Muscle layer of duodenum (tissue), 2 donors: Measurements from ENCODE around the gene ZNF441.

Experiments
- H3K27ac ChIP-seq: one replicate; pipeline ENCODE4 v1.7.0; 2013; ENCODE audit warnings: mild to moderate bottlenecking, low read length
- H3K27me3 ChIP-seq: one replicate; pipeline ENCODE4 v1.7.0; 2013; ENCODE audit warnings: low read depth, mild to moderate bottlenecking, control low read depth, low read length
- H3K36me3 ChIP-seq, 2 donors: one replicate each; pipeline ENCODE4 v1.7.0; 2013; ENCODE audit warnings: low read length in 2 of 2, control low read depth in 1 of 2, mild to moderate bottlenecking in 1 of 2; ENCODE audit not compliant: insufficient read depth in 2 of 2, control insufficient read depth in 1 of 2
- H3K4me1 ChIP-seq, 2 donors: one replicate each; pipeline ENCODE4 v1.7.0; 2013; ENCODE audit warnings: low read length in 2 of 2, mild to moderate bottlenecking in 2 of 2, control low read depth in 1 of 2, moderate library complexity in 1 of 2; ENCODE audit not compliant: insufficient read depth in 2 of 2, control insufficient read depth in 1 of 2
- H3K4me3 ChIP-seq, 2 donors: one replicate each; pipeline ENCODE4 v1.7.0; 2013; ENCODE audit warnings: low read length in 2 of 2, low read depth in 1 of 2, mild to moderate bottlenecking in 1 of 2
- H3K9me3 ChIP-seq, 2 donors: one replicate each; pipeline ENCODE4 v1.7.0; 2013; ENCODE audit warnings: low read length in 2 of 2, control low read depth in 1 of 2, mild to moderate bottlenecking in 1 of 2; ENCODE audit not compliant: control insufficient read depth in 1 of 2
- donor health status: healthy.

ZNF441 gene

DNA sequence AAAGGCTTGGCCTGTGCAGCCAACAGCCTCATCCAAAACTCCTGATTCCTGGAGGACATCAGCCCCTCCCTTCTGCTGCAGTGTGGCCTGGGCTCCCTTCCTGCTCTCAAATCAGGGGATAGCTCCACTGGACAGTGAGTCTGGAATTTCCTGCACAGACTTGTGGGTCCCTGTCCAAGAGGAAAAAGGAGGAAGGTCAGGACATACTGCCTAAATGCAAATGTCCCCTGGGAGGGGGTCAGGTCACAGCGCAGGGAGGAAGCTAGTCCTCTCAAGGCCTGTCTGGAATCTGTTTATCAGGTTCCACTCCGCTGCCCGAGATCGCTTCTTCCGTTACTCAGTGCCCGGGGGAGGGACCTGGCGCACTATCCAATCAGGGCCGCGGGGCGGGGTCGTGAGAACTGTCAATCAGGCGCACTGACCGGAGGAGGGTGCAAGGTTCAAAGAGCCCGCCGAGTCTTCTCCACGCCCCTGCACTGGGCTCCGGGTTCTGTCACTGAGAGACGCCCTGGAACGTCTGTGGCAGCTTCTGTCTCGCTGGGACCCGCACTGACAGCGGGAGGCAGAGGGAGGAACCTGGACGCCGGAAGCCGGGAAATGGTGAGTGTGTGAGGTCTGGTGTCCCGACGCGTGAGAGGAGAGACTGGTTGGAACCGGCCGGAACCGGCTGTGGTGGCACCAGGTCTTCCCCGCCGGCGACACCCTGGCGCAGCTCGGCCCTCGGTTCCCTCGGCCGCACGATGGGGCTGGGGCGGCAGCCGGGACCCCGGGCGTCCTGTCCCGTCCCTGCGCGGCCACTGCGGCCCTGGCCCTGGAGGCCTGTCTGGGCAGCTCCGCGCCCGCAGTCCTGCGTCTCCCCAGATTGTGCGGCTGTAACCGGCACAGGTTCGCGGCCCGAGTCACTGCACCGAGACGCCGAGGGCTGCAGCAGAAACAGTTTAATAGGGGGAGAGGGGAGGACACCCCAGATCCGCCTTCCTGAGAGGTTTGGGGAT, at the start of gene ZNF441:
ZNF441 (plus strand) TSS at position 404 of the 995 bp plus-strand sequence; CDS start at position 598, 194 bp downstream.
- Histone ChIP-seq H3K36me3 (peaks cover 0 to 4% of the 10 kb centered on the region in 2 donors), H3K9me3 (no peaks in the 10 kb centered on the region), H3K4me3 (peak within 1 kb of the TSS; percentile 70 to 90), H3K4me1 (peaks cover 5 to 13% of the 10 kb centered on the region in 2 donors), H3K27ac (peak within 1 kb of the TSS; percentile 86), H3K27me3 (no peaks in the 10 kb centered on the region)

DNA sequence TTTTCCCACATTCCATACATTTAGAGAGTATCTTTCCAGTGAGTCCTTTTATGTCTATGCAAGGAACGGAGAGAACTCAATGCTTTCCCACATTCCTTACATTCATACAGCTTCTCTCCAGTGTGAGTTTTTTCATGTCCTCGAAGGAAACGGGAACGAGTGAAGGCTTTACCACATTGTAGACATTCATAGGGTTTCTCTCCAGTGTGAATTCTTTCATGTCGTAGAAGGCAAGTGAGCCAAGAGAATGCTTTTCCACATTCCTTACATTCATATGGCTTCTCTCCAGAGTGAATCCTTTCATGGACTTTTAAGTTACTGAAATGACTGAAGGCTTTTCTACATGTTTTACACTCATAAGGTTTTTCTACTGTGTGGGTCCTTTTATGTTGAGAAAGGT, 45.1 kb upstream of the ZNF441 start:
- H3K27ac ChIP-seq: no peak overlapping the region
- H3K27me3 ChIP-seq: no peaks in the 10 kb centered on the region
- peaks cover 10 to 16% of the 10 kb centered on the region in 2 donors for H3K9me3 ChIP-seq
- H3K4me1 ChIP-seq: no peaks in the 10 kb centered on the region
- H3K36me3 ChIP-seq: peaks cover 23 to 41% of the 10 kb centered on the region in 2 donors
- no peak overlapping the region for H3K4me3 ChIP-seq

DNA sequence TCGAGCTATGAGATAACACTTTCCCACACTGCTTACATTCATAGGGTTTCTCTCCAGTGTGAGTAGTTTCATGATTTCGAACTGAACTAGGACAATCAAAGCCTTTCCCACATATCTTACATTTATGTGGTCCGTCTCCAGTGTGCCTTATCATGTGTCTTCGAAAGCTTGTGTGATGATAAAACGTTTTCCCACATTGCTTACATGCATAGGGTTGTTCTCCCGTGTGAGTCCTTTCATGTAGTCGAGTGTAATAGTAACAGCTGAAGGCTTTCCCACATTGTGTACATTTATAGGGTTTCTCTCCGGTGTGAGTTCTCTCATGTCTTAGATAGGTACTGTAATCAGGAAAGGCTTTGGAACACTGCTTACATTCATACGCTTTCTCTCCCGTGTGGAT, 44.4 kb upstream of the ZNF441 start:
- Histone ChIP-seq H3K9me3 (peaks cover 10 to 16% of the 10 kb centered on the region in 2 donors), H3K36me3 (peaks cover 23 to 41% of the 10 kb centered on the region in 2 donors), H3K27ac (no peak overlapping the region)

DNA sequence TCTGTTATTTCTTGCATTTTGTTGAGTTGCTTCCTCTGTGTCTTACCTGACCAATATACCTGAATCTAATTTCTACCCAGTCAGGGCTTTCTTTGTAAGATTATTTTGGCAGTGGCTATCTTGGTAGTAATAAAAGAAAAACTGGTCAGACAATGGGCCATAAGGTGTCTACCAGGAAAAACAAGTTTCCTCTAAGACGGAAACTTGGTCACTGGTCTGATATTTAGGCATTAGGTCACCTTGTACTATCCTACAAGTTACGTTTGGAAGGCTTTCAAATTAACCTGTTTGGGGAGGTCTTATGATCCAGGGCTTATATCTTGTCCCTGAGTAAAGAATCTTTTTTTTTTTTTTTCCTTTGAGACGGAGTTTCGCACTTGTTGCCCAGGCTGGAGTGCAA, 37.2 kb upstream of the ZNF441 start:
- no peak overlapping the region for H3K27ac ChIP-seq
- H3K36me3 ChIP-seq: peaks cover 0 to 20% of the 10 kb centered on the region in 2 donors

More for the DNA sequence above, 44.4 kb upstream of the ZNF441 start:
- Histone ChIP-seq H3K4me3 (no peak overlapping the region), H3K4me1 (no peaks in the 10 kb centered on the region), H3K27me3 (no peaks in the 10 kb centered on the region)

DNA sequence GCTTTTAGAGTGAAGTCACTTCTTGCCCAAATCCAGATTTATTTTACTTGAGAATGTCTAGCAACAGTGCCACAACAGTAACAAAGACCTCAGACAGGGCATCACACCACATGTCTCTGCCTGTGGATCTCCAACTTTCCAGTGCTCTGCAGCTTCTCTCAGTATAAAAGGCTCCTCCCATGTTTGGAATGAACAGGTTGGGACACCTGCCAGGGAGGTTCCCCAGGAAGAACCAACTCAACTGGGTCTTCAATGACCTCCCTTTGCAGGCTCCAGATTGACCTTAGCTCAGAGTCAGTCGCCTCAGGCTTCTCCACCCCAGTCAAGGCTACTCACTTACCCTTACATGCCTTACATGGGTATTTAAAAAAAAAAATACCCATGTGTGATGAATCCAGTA, 31.4 kb upstream of the ZNF441 start:
- H3K36me3 ChIP-seq: peaks cover 0 to 9% of the 10 kb centered on the region in 2 donors
- H3K9me3 ChIP-seq: no peaks in the 10 kb centered on the region
- H3K27ac ChIP-seq: no peak overlapping the region
- H3K27me3 ChIP-seq: no peaks in the 10 kb centered on the region
- no peak overlapping the region for H3K4me3 ChIP-seq
- H3K4me1 ChIP-seq: peaks cover 4 to 5% of the 10 kb centered on the region in 2 donors

More for the DNA sequence above, 37.2 kb upstream of the ZNF441 start:
- Histone ChIP-seq H3K4me3 (no peak overlapping the region), H3K27me3 (no peaks in the 10 kb centered on the region), H3K4me1 (no peaks in the 10 kb centered on the region), H3K9me3 (no peaks in the 10 kb centered on the region)

DNA sequence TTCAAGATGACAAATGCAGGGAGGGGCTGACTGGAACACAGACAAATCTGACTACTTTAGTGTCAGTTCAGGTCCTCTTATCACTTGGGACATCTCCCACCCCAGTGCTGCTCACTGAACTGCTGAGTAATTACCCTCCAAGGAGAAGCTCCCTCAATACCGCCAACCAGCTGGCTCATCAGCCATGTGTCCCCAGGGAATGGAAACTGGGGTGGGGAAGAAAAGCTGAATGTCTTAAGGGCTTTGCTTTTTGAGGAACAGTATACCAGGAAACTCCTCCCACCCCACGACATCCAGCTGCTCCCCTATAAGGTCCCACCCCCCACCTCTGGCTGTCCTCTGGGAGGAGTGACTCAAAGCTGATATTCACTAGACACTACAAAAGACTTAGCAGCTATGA, 30.1 kb upstream of the ZNF441 start:
- H3K27me3 ChIP-seq: no peaks in the 10 kb centered on the region
- peaks cover 4 to 5% of the 10 kb centered on the region in 2 donors for H3K4me1 ChIP-seq
- H3K27ac ChIP-seq: no peak overlapping the region
- H3K9me3 ChIP-seq: no peaks in the 10 kb centered on the region
- H3K36me3 ChIP-seq: no peaks in the 10 kb centered on the region
- no peak overlapping the region for H3K4me3 ChIP-seq

DNA sequence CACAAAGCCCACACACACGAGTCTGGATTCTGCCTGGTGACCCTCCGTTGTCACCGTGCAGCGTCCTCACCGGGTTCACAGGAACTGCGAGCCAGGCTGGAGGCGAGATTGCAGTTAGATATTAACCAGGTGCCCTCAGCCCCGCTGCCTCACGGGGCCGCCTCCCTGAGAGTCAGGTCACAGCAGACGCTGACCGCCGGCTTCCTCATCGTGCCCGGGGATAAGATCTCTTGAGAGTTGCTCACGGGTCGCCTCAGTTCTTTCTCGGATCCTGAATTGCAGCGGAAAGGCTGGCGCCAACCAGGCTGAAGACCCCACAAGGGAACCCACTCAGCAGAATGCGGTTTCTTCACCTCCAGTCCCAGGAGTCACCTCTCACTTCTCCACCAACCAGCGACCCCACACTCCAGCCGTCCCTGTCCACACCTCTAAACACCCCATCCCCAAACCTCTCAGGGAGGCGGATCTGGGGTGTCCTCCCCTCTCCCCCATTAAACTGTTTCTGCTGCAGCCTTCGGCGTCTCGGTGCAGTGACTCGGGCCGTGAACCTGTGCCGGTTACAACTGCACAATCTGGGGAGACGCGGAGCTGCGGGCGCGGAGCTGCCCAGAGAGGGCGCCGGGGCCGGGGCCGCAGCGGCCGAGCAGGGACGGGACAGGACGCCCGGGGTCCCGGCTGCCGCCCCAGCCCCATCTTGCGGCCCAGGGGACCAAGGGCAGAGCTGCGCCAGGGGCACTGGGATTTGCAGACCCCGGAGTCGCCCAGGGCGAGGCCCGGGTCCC, 28.6 kb upstream of the ZNF441 start:
- Histone ChIP-seq H3K27ac (peak overlapping the region; percentile 75), H3K4me3 (peak overlapping the region; percentile 80 to 95), H3K36me3 (no peaks in the 10 kb centered on the region), H3K4me1 (peaks cover 4 to 5% of the 10 kb centered on the region in 2 donors), H3K27me3 (no peaks in the 10 kb centered on the region), H3K9me3 (no peaks in the 10 kb centered on the region)

DNA sequence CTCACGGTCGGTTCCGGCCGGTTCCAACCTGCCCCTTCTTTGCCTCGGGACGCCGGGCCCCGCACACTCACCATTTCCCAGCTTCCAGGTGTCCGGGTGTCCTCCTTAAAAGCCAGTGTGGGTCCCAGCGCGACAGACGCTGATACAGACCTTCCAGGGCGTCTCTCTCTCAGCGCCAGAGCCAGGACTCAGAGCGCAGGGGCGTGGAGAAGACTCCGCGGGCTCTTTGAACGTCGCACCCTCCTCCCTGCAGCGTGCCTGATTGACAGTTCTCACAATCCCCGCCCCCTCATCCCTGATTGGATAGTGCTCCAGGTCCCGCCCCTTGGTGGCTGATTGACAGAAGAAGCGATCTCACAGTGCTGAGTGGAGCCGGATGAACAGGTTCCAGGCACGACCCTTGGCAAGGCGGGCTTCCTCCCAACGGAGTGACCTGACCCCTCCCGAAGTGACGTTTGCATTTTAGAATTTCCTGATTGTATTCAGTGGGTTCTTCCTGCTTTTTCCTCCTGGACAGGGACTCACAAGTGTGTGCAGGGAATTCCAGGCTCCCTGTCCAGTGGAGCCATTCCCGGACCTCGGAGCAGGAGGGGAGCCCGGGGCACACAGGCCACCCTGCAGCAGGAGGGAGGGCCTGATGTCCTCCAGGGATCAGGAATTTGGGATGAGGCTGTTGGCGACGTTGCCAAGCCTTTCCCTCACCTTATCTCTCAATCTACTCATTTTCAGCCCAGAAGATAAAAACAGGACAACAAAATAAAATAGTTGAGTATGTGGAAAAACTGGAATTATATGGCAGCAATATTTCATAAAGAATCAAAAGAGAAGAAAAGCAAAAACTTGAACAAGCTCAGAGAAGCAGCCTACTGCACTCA, 27.8 kb upstream of the ZNF441 start, which contains the start of gene ZNF823:
ZNF823 (minus strand) TSS at position 201 of the 875 bp plus-strand sequence; CDS start at position 74, 127 bp downstream.
- no peaks in the 10 kb centered on the region for H3K36me3 ChIP-seq
- peak within 1 kb of the TSS; percentile 80 to 95 for H3K4me3 ChIP-seq
- no peaks in the 10 kb centered on the region for H3K27me3 ChIP-seq
- peaks cover 4 to 5% of the 10 kb centered on the region in 2 donors for H3K4me1 ChIP-seq
- no peaks in the 10 kb centered on the region for H3K9me3 ChIP-seq
- peak within 1 kb of the TSS; percentile 80 for H3K27ac ChIP-seq

DNA sequence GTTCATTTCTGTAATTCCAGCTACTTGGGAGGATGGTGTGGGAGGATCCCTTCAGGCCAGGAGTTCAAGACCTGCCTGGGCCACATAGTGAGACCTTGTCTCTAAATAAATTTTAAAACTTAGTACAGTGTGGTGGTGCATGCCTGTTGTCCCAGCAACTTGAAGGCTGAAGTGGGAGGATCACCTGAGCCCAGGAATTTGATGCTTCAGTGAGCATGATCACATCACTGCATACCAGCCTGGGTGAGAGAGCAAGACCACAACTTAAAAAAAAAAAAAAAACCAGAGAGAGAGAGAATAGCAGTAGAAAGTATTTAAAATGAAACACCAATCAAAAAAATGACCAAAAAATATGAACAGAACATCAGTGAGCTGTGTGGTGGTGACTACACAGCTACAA, 20.9 kb upstream of the ZNF441 start:
- H3K9me3 ChIP-seq: peaks cover 0 to 19% of the 10 kb centered on the region in 2 donors
- no peak overlapping the region for H3K4me3 ChIP-seq

DNA sequence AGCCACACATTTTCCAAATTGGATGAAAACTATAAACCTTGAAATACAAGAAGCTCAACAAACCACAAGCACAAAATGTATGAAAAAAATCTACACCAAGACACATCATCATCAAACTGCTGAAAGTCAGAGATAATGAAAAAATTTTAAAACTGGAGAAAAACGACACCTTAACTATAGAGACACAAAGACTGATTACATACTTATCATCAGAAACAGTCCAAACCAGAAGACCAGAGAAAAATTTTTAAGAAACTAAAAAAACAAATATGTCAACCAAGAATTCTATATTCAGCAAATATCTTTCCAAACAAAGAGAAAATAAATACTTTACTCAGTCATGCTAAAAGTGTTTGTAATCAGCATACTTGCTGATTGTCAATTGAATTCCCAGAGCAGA, 19.5 kb upstream of the ZNF441 start:
- Histone ChIP-seq H3K27me3 (no peaks in the 10 kb centered on the region), H3K36me3 (no peaks in the 10 kb centered on the region), H3K9me3 (peaks cover 0 to 19% of the 10 kb centered on the region in 2 donors), H3K27ac (no peak overlapping the region), H3K4me1 (no peaks in the 10 kb centered on the region), H3K4me3 (peak overlapping the region in 1 of 2 donors; percentile 24)

More for the DNA sequence above, 20.9 kb upstream of the ZNF441 start:
- Histone ChIP-seq H3K4me1 (no peaks in the 10 kb centered on the region), H3K27me3 (no peaks in the 10 kb centered on the region), H3K27ac (no peak overlapping the region), H3K36me3 (no peaks in the 10 kb centered on the region)
